K562 (cell line): ENCODE results near the gene BCAS4. TPM values are rescaled to one million over a fixed set of nuclear protein-coding genes. Genes with fewer than 3 reads are reported as not detected.

Experiments used
- CEBPB ChIP-seq: fragments of 450-650 bp; IDR thresholded peaks from 2 replicates; pipeline ENCODE4 v1.6.1; 2016; ENCODE audit warnings: missing genetic modification characterization, missing compliant biosample characterization
- CEBPG ChIP-seq, 3 experiments: fragments of 200-800 bp in 1 of 3; sonication (Bioruptor generic) in 1 of 3; sonication (generic) in 1 of 3; formaldehyde crosslinking in 1 of 3; IDR thresholded peaks in 2 of 3; conservative IDR thresholded peaks in 1 of 3; 2 replicates each; pipeline versions ENCODE4 v1.6.1 to v1.8.0; 2016 to 2022; ENCODE audit warnings: missing compliant biosample characterization in 2 of 3, missing genetic modification characterization in 2 of 3, mild to moderate bottlenecking in 1 of 3, missing genetic modification reagents in 1 of 3
- DDX20 ChIP-seq: fragments of 450-650 bp; IDR thresholded peaks from 2 replicates; pipeline ENCODE4 v1.6.1; 2016; ENCODE audit warnings: missing genetic modification characterization, low read depth, mild to moderate bottlenecking, missing compliant biosample characterization, moderate library complexity
- ETV1 ChIP-seq: fragments of 450-650 bp; conservative IDR thresholded peaks from 2 replicates; pipeline ENCODE4 v1.6.1; 2016; ENCODE audit warnings: missing genetic modification characterization, control low read depth, low read depth, missing compliant biosample characterization
- EWSR1 ChIP-seq: fragments of 450-650 bp; IDR thresholded peaks from 2 replicates; pipeline ENCODE4 v1.6.1; 2018; ENCODE audit warnings: borderline replicate concordance, mild to moderate bottlenecking, low read depth, moderate library complexity; ENCODE audit not compliant: partially characterized antibody
- GATAD2A ChIP-seq: fragments of 450-650 bp; IDR thresholded peaks from 2 replicates; pipeline ENCODE4 v1.6.1; 2017
- GMEB1 ChIP-seq: fragments of 250-450 bp; sonication (Bioruptor Pico); IDR thresholded peaks from 2 replicates; pipeline ENCODE4 v1.4.0; 2020; ENCODE audit warnings: mild to moderate bottlenecking
- KDM1A ChIP-seq, 2 experiments: fragments of 450-650 bp; IDR thresholded peaks; 2 replicates each; pipeline ENCODE4 v1.6.1; 2016; ENCODE audit warnings: mild to moderate bottlenecking in 2 of 2
- KLF6 ChIP-seq: fragments of 250-450 bp; sonication (Bioruptor Pico); IDR thresholded peaks from 2 replicates; pipeline ENCODE4 v1.4.0; 2020; ENCODE audit warnings: mild to moderate bottlenecking, moderate library complexity, borderline replicate concordance
- LEF1 ChIP-seq: fragments of 450-650 bp; IDR thresholded peaks from 2 replicates; pipeline ENCODE4 v1.6.1; 2016; ENCODE audit warnings: mild to moderate bottlenecking
- NCOA2 ChIP-seq, 2 experiments: fragments of 450-650 bp; IDR thresholded peaks; 2 replicates each; pipeline ENCODE4 v1.6.1; 2018; ENCODE audit warnings: mild to moderate bottlenecking in 2 of 2, moderate library complexity in 1 of 2; ENCODE audit not compliant: partially characterized antibody in 2 of 2
- NR2C2 ChIP-seq, 2 experiments: fragments of 200-800 bp in 1 of 2; sonication (Bioruptor generic) in 1 of 2; sonication (generic) in 1 of 2; formaldehyde crosslinking in 1 of 2; IDR thresholded peaks; 2 replicates each; pipeline versions ENCODE4 v1.6.1 to v1.8.0; 2016 to 2022; ENCODE audit warnings: mild to moderate bottlenecking in 1 of 2, missing compliant biosample characterization in 1 of 2, missing genetic modification characterization in 1 of 2, missing genetic modification reagents in 1 of 2
- POLR3A ChIP-seq: IDR thresholded peaks from 2 replicates; pipeline ENCODE4 v1.6.1; 2011; ENCODE audit warnings: borderline replicate concordance, mild to moderate bottlenecking, moderate library complexity; ENCODE audit not compliant: insufficient read length, insufficient read depth; ENCODE audit errors: extremely low read depth
- RUNX1 ChIP-seq: sonication (generic); IDR thresholded peaks from 2 replicates; pipeline ENCODE4 v1.6.1; 2016; ENCODE audit warnings: antibody characterized with exemption, low read depth
- SIRT6 ChIP-seq: IDR thresholded peaks from one replicate; pipeline ENCODE4 v1.6.1; 2012; ENCODE audit warnings: low read depth, mild to moderate bottlenecking, control low read depth, inconsistent platforms, low read length, moderate library complexity
- SMAD4 ChIP-seq: fragments of 250-450 bp; sonication (Bioruptor Pico); conservative IDR thresholded peaks from 2 replicates; pipeline ENCODE4 v1.8.0; 2021; ENCODE audit warnings: inconsistent platforms, mild to moderate bottlenecking, moderate library complexity
- STAT5B ChIP-seq: fragments of 250-450 bp; sonication (Bioruptor Pico); IDR thresholded peaks from 2 replicates; pipeline ENCODE4 v1.8.0; 2021; ENCODE audit warnings: mild to moderate bottlenecking, inconsistent platforms
- TRIM24 ChIP-seq, 2 experiments: fragments of 450-650 bp; IDR thresholded peaks; 2 replicates each; pipeline ENCODE4 v1.6.1; 2016
- YBX1 ChIP-seq: fragments of 450-650 bp; IDR thresholded peaks from 2 replicates; pipeline ENCODE4 v1.7.1; 2016; ENCODE audit warnings: mild to moderate bottlenecking
- YY1 ChIP-seq, 3 experiments: IDR thresholded peaks; 2 replicates each; pipeline ENCODE4 v1.6.1; 2011; ENCODE audit warnings: low read length in 2 of 3, mild to moderate bottlenecking in 2 of 3, moderate library complexity in 2 of 3, borderline replicate concordance in 1 of 3, control low read depth in 1 of 3, low read depth in 1 of 3; ENCODE audit not compliant: insufficient read depth in 3 of 3, insufficient replicate concordance in 2 of 3, control insufficient read depth in 1 of 3, insufficient read length in 1 of 3; ENCODE audit errors: extremely low read depth in 1 of 3
- ZBTB43 ChIP-seq: sonication (generic); formaldehyde crosslinking; IDR thresholded peaks from 2 replicates; pipeline ENCODE4 v1.8.0; 2023; ENCODE audit warnings: mild to moderate bottlenecking, missing genetic modification reagents
- ZFP36 ChIP-seq: fragments of 150-350 bp; IDR thresholded peaks from 2 replicates; pipeline ENCODE4 v1.6.1; 2018; ENCODE audit warnings: low read length, low read depth; ENCODE audit not compliant: partially characterized antibody
- ZKSCAN1 ChIP-seq: fragments of 150-350 bp; IDR thresholded peaks from 2 replicates; pipeline ENCODE4 v1.6.1; 2016; ENCODE audit warnings: low read depth, low read length
- ZNF175 ChIP-seq: fragments of 200-800 bp; sonication (Bioruptor generic); IDR thresholded peaks from 2 replicates; pipeline ENCODE4 v1.6.1; 2016; ENCODE audit warnings: low read depth, mild to moderate bottlenecking, missing genetic modification characterization, missing compliant biosample characterization
- ZNF695 ChIP-seq: fragments of 450-650 bp; formaldehyde crosslinking; IDR thresholded peaks from 2 replicates; pipeline ENCODE4 v1.4.0; 2020; ENCODE audit warnings: mild to moderate bottlenecking, moderate library complexity
- ZNF766 ChIP-seq: fragments of 200-800 bp; sonication (Bioruptor generic); conservative IDR thresholded peaks from 2 replicates; pipeline ENCODE4 v1.6.1; 2016; ENCODE audit warnings: missing genetic modification characterization, missing compliant biosample characterization
- ZNF79 ChIP-seq: fragments of 250-450 bp; sonication (Bioruptor Pico); IDR thresholded peaks from 2 replicates; pipeline ENCODE4 v1.4.0; 2020; ENCODE audit warnings: low read depth, mild to moderate bottlenecking, moderate library complexity
- polyA plus RNA-seq, 8 experiments: library from polyadenylated mRNA; depleted of rRNA in 4 of 8; stranded (reverse) in 5 of 8; unstranded in 3 of 8; fragments of >200 nt; fragmentation: Nextera tagmentation in 2 of 8; fragmentation: Illumina TruSeq in 1 of 8; extraction: Ambion mirVana in 2 of 8; extraction: Trizol in 1 of 8; gene quantifications; 2 replicates each; pipeline versions ENCODE4 v1.2.1 to v1.2.3, GENCODE V29; 2011 to 2014; ENCODE audit warnings: inconsistent platforms in 1 of 8, missing spikeins in 1 of 8
- total RNA-seq, 7 experiments: library from RNA; depleted of rRNA in 6 of 7; stranded (reverse); fragments of >200 nt in 6 of 7; fragmentation: Illumina TruSeq in 2 of 7; extraction: Trizol in 2 of 7; gene quantifications; 2 replicates each; pipeline versions ENCODE4 v1.2.1 to v1.2.3, GENCODE V29; 2011 to 2021; ENCODE audit warnings: low replicate concordance in 1 of 7

The BCAS4 gene
- total and polyA plus RNA-seq, 9 of the 15 experiments (the other 6 are each of a cell fraction or from before 2014, with no cell fraction given), result 0.15 to 2.3 (median 0.47) TPM

GRCh38 chr20:50898475-50898874 lies 103.6 kb downstream of the BCAS4 start (continued):
- TF ChIP-seq KLF6 (CRISPR knock-in tag), result 0 out of 2 replicates have a peak, but pooled peaks have one; percentile 41
- no peak for TF ChIP-seq SIRT6
- TF ChIP-seq TRIM24 (IDR thresholded peaks at IDR 0.05), result peak; percentile 70 to 82; a peak in 2 of 4 replicates
- peak; percentile 88 for TF ChIP-seq ZNF175 (CRISPR knock-in tag)
- TF ChIP-seq RUNX1, result no peak
- no peak for TF ChIP-seq NCOA2 (IDR thresholded peaks at IDR 0.05; ENCODE audit: partially characterized antibody in 2 of 2)
- no peak for TF ChIP-seq KDM1A (IDR thresholded peaks at IDR 0.05)
- no peak for TF ChIP-seq EWSR1
- TF ChIP-seq YBX1, result no peak
- 0 out of 2 replicates have a peak, but pooled peaks have one; percentile 8 for TF ChIP-seq ETV1 (tag)
- 0 out of 2 replicates have a peak, but pooled peaks have one; percentile 35 for TF ChIP-seq DDX20 (tag)
- no peak for TF ChIP-seq ZKSCAN1
- TF ChIP-seq ZNF79 (CRISPR knock-in tag), result no peak
- no peak for TF ChIP-seq ZFP36
- TF ChIP-seq LEF1, result no peak
- TF ChIP-seq YY1 (IDR thresholded peaks at IDR 0.05; ENCODE audit: borderline replicate concordance in 1 of 3, control insufficient read depth in 1 of 3, extremely low read depth in 1 of 3, insufficient read depth in 3 of 3, insufficient read length in 1 of 3, insufficient replicate concordance in 2 of 3, low read depth in 1 of 3, low read length in 2 of 3), result no peak
- TF ChIP-seq POLR3A, result no peak
- no peak for TF ChIP-seq STAT5B
- no peak for TF ChIP-seq ZNF695 (CRISPR knock-in tag)
- TF ChIP-seq ZNF766 (CRISPR knock-in tag), result peak; percentile 66
- peak; percentile 61 for TF ChIP-seq CEBPB (tag)
- no peak for TF ChIP-seq NR2C2 (CRISPR knock-in tag; IDR thresholded peaks at IDR 0.05)
- TF ChIP-seq NR2C2 (tag; IDR thresholded peaks at IDR 0.05), result peak; percentile 40; the same call in 1 of the 2 replicates
- TF ChIP-seq GATAD2A, result no peak
- TF ChIP-seq GMEB1 (CRISPR knock-in tag), result no peak
- TF ChIP-seq ZBTB43 (CRISPR knock-in tag), result no peak
- TF ChIP-seq CEBPG (CRISPR knock-in tag; IDR thresholded peaks at IDR 0.05), result peak; percentile 83
- TF ChIP-seq CEBPG (tag; conservative IDR thresholded peaks at IDR 0.05 in 1 of 2, IDR thresholded peaks at IDR 0.05 in 1 of 2), result peak; percentile 88 to 96
- TF ChIP-seq SMAD4 (CRISPR knock-in tag), result peak; percentile 79
